PC-3 (cell line): ENCODE data around the gene PAIP1. TPM values are rescaled to one million over a fixed set of nuclear protein-coding genes. Genes with fewer than 3 reads are reported as not detected.
"Not testable (repeated sequence)": the region's sequence is repeated elsewhere in the genome, so short reads cannot be mapped to it uniquely, and the experiment has no call there.

Experiments used
- ATAC-seq: fragments of 200-7000 bp; cut with Tn5 transposase; 2 replicates; pipeline ENCODE4 v1.9.1; 2020; ENCODE audit warnings: mild to moderate bottlenecking, moderate library complexity
- BruUV-seq: library from RNA; stranded (reverse); fragments of 400-500 nt; replicated peaks from 2 replicates; lab custom pipeline; 2021; lab: Mats Ljungman, UMichigan
- CTCF ChIA-PET: fragments of 300-600 bp; sonication (Branson Sonifier 250); formaldehyde crosslinking; loops from one replicate; lab custom pipeline; 2022; ENCODE audit warnings: antibody characterized with exemption; lab: Charles Lee
- POLR2A ChIA-PET: fragments of 300-600 bp; sonication (Branson Sonifier 250); formaldehyde crosslinking; loops from one replicate; lab custom pipeline; 2022; ENCODE audit warnings: antibody characterized with exemption; ENCODE audit not compliant: unreplicated experiment; lab: Charles Lee
- DNase-seq: peaks from one replicate; pipeline ENCODE4 v3.0.0-alpha.2; 2015
- H2AFZ ChIP-seq: fragments of 300-600 bp; sonication (generic); 2 replicates; pipeline ENCODE4 v1.6.0; 2016; ENCODE audit warnings: antibody characterized with exemption, low read length
- H3F3A ChIP-seq: fragments of 300-600 bp; sonication (generic); one replicate; pipeline ENCODE4 v1.6.0; 2017; ENCODE audit warnings: antibody characterized with exemption, low read length, control low read depth, mild to moderate bottlenecking; ENCODE audit not compliant: unreplicated experiment
- H3K27ac ChIP-seq: fragments of 300-600 bp; sonication (generic); 2 replicates; pipeline ENCODE4 v1.5.1; 2016; ENCODE audit warnings: mild to moderate bottlenecking, low read length
- H3K27me3 ChIP-seq: fragments of 300-600 bp; sonication (generic); 2 replicates; pipeline ENCODE4 v1.6.1; 2016; ENCODE audit warnings: low read length, mixed read lengths
- H3K36me3 ChIP-seq: fragments of 300-600 bp; sonication (generic); 2 replicates; pipeline ENCODE4 v1.6.1; 2016; ENCODE audit warnings: low read depth, mixed run types, low read length, mixed read lengths
- H3K4me1 ChIP-seq: fragments of 300-600 bp; sonication (generic); 2 replicates; pipeline ENCODE4 v1.5.1; 2016; ENCODE audit warnings: low read length; ENCODE audit not compliant: insufficient read depth
- H3K4me2 ChIP-seq: fragments of 300-600 bp; sonication (generic); 2 replicates; pipeline ENCODE4 v1.6.0; 2016; ENCODE audit warnings: low read length
- H3K4me3 ChIP-seq: fragments of 300-600 bp; sonication (generic); 2 replicates; pipeline ENCODE4 v1.5.1; 2016; ENCODE audit warnings: mild to moderate bottlenecking, low read length, mixed read lengths
- H3K79me2 ChIP-seq: fragments of 300-600 bp; sonication (generic); 2 replicates; pipeline ENCODE4 v1.6.1; 2017; ENCODE audit warnings: low read length, mixed read lengths
- H3K9ac ChIP-seq: fragments of 300-600 bp; sonication (generic); 2 replicates; pipeline ENCODE4 v1.6.0; 2016; ENCODE audit warnings: mild to moderate bottlenecking, low read length
- H3K9me2 ChIP-seq: fragments of 300-600 bp; sonication (generic); replicated peaks from 2 replicates; pipeline ENCODE4 v1.6.1; 2016; ENCODE audit warnings: mixed run types, low read length, mixed read lengths
- H3K9me3 ChIP-seq: fragments of 300-600 bp; sonication (generic); 2 replicates; pipeline ENCODE4 v1.6.1; 2016; ENCODE audit warnings: low read length, mixed read lengths
- H4K20me1 ChIP-seq: fragments of 300-600 bp; sonication (generic); 2 replicates; pipeline ENCODE4 v1.6.1; 2016; ENCODE audit warnings: low read length, mixed read lengths
- CTCF ChIP-seq: fragments of 300-600 bp; sonication (generic); conservative IDR thresholded peaks from 2 replicates; pipeline ENCODE4 v1.5.1; 2017; ENCODE audit warnings: antibody characterized with exemption, low read depth, mild to moderate bottlenecking, low read length
- EZH2 ChIP-seq: fragments of 300-600 bp; sonication (generic); IDR thresholded peaks from one replicate; pipeline ENCODE4 v1.6.1; 2017; ENCODE audit warnings: antibody characterized with exemption, mild to moderate bottlenecking, low read length; ENCODE audit not compliant: unreplicated experiment
- EZH2phosphoT487 ChIP-seq: fragments of 300-600 bp; sonication (generic); IDR thresholded peaks from 2 replicates; pipeline ENCODE4 v1.6.1; 2018; ENCODE audit warnings: mild to moderate bottlenecking, antibody characterized with exemption, low read length, borderline replicate concordance
- intact Hi-C: fragments of 100-400 bp; cut with micrococcal nuclease; formaldehyde crosslinking; loops from 2 replicates; pipeline ENCODE4 v1.9.0; 2023
- total RNA-seq: library from RNA; depleted of rRNA; stranded (reverse); fragments of >200 nt; gene quantifications from 2 replicates; pipeline ENCODE4 v1.2.3, GENCODE V29; 2014

Gene PAIP1
- total RNA-seq, 1 experiment from 2014 or later = 142 TPM

- Histone ChIP-seq H2AFZ (no peak overlapping the region), H3K27ac (no peak overlapping the region), H3K79me2 (no peaks in the 10 kb centered on the region), H3K36me3 (no peaks in the 10 kb centered on the region), H3K9ac (no peak overlapping the region), H3K27me3 (no peaks in the 10 kb centered on the region), H3K9me3 (no peaks in the 10 kb centered on the region), H3F3A (no peaks in the 10 kb centered on the region), H3K4me1 (no peaks in the 10 kb centered on the region), H3K4me3 (no peak overlapping the region), H4K20me1 (no peaks in the 10 kb centered on the region), H3K9me2 (no peaks in the 10 kb centered on the region), H3K4me2 (no peak overlapping the region)
- CTCF ChIA-PET = interaction anchor here (0.7 kb wide), 1 partner anchor 64 kb away, joined by 5 read pairs; no protein-coding TSS in a partner anchor
- DNase-seq (no peak), ATAC-seq (no peak)
- intact Hi-C loops = no loop called here
- BruUV-seq = no TSS peak
- TF ChIP-seq CTCF (no peak), EZH2phosphoT487 (no peak), EZH2 (no peak)
- POLR2A ChIA-PET = no interaction called here
Observed at GRCh38 chr5:43582082-43583005, 25.5 kb upstream of the PAIP1 start.

- Histone ChIP-seq H3K9me2 (no peaks in the 10 kb centered on the region), H3K9me3 (no peaks in the 10 kb centered on the region), H3K27me3 (no peaks in the 10 kb centered on the region), H3K4me1 (no peaks in the 10 kb centered on the region), H2AFZ (no peak overlapping the region), H4K20me1 (no peaks in the 10 kb centered on the region), H3K9ac (no peak overlapping the region), H3K4me3 (no peak overlapping the region), H3K4me2 (no peak overlapping the region), H3F3A (no peaks in the 10 kb centered on the region), H3K79me2 (no peaks in the 10 kb centered on the region), H3K36me3 (no peaks in the 10 kb centered on the region), H3K27ac (no peak overlapping the region)
- POLR2A ChIA-PET = no interaction called here
- DNase-seq = no peak
- TF ChIP-seq CTCF = no peak
- no peak for TF ChIP-seq EZH2
- TF ChIP-seq EZH2phosphoT487 = no peak
- CTCF ChIA-PET = no interaction called here
- ATAC-seq = no peak
- no TSS peak for BruUV-seq
- intact Hi-C loops = no loop called here
Observed at GRCh38 chr5:43581398-43581797, 24.5 kb upstream of the PAIP1 start.

GRCh38 chr5:43580402-43581210 lies 23.7 kb upstream of the PAIP1 start:
- H3K4me1 ChIP-seq, H3K9ac ChIP-seq, H3F3A ChIP-seq, intact Hi-C loops, H3K27me3 ChIP-seq, BruUV-seq, H4K20me1 ChIP-seq, H3K9me2 ChIP-seq, POLR2A ChIA-PET, ATAC-seq, H3K4me3 ChIP-seq, H3K36me3 ChIP-seq, H3K79me2 ChIP-seq, H3K27ac ChIP-seq, H3K9me3 ChIP-seq, H2AFZ ChIP-seq, H3K4me2 ChIP-seq, DNase-seq, CTCF ChIA-PET: not testable (repeated sequence)
